Measurements from ENCODE around the gene NCOA5.

- TF ChIP-seq GABPA (IDR thresholded peaks at IDR 0.05 in 1 of 2, conservative IDR thresholded peaks at IDR 0.05 in 1 of 2): no peak
- no peak for TF ChIP-seq ATF3 (IDR thresholded peaks at IDR 0.05)
- TF ChIP-seq TAF1 (conservative IDR thresholded peaks at IDR 0.05): no peak
- no peak for TF ChIP-seq JUND (IDR thresholded peaks at IDR 0.05)
- TF ChIP-seq CTCF (IDR thresholded peaks at IDR 0.05; ENCODE audit: low read depth, low read length, missing input control): no peak
- TF ChIP-seq RAD21 (IDR thresholded peaks at IDR 0.05): no peak
These were observed 64.4 kb downstream of the NCOA5 start for GRCh38 chr20:46025376-46025783.
